Neuronal stem cell (in vitro differentiated cells): Measurements from ENCODE around the gene CA11.

Source experiments
- DNase-seq: peaks from one replicate; pipeline ENCODE4 v3.0.0-alpha.2; 2013; ENCODE audit warnings: low spot score
- H2AFZ ChIP-seq: one replicate; pipeline ENCODE4 v1.6.1; 2013; ENCODE audit warnings: mild to moderate bottlenecking, low read length, inconsistent platforms
- H2AK5ac ChIP-seq: 2 replicates; pipeline ENCODE4 v1.6.1; 2013; ENCODE audit warnings: low read depth, mild to moderate bottlenecking, inconsistent platforms, low read length, moderate library complexity, mixed read lengths
- H2BK120ac ChIP-seq: 2 replicates; pipeline ENCODE4 v1.6.1; 2013; ENCODE audit warnings: low read depth, mild to moderate bottlenecking, inconsistent platforms, low read length, moderate library complexity, mixed read lengths
- H2BK12ac ChIP-seq: one replicate; pipeline ENCODE4 v1.6.1; 2013; ENCODE audit warnings: low read length, inconsistent platforms
- H2BK15ac ChIP-seq: 2 replicates; pipeline ENCODE4 v1.6.1; 2013; ENCODE audit warnings: mild to moderate bottlenecking, low read length, inconsistent platforms, mixed read lengths
- H2BK5ac ChIP-seq: one replicate; pipeline ENCODE4 v1.6.1; 2013; ENCODE audit warnings: inconsistent platforms, mild to moderate bottlenecking, low read length, moderate library complexity
- H3K14ac ChIP-seq: one replicate; pipeline ENCODE4 v1.6.1; 2013; ENCODE audit warnings: low read length, inconsistent platforms
- H3K18ac ChIP-seq: 2 replicates; pipeline ENCODE4 v1.6.1; 2013; ENCODE audit warnings: low read length, inconsistent platforms
- H3K23ac ChIP-seq: 2 replicates; pipeline ENCODE4 v1.6.1; 2013; ENCODE audit warnings: low read depth, mild to moderate bottlenecking, mixed read lengths, low read length, inconsistent platforms; ENCODE audit not compliant: poor library complexity
- H3K27ac ChIP-seq: replicated peaks from 3 replicates; pipeline ENCODE4 v1.5.1; 2013; ENCODE audit warnings: low read length, inconsistent platforms
- H3K27me3 ChIP-seq, 3 experiments: 2 replicates each; pipeline ENCODE4 v1.6.1; 2013; ENCODE audit warnings: low read length in 3 of 3, mild to moderate bottlenecking in 2 of 3, inconsistent platforms in 1 of 3, low read depth in 1 of 3, mixed read lengths in 1 of 3, moderate library complexity in 1 of 3; ENCODE audit not compliant: control insufficient read depth in 3 of 3, insufficient read depth in 3 of 3
- H3K36me3 ChIP-seq, 2 donors: replicated peaks in 1 of 2; 2 replicates each; pipeline ENCODE4 v1.6.1; 2013; ENCODE audit warnings: low read length in 2 of 2; ENCODE audit not compliant: control insufficient read depth in 2 of 2, insufficient read depth in 2 of 2
- H3K4ac ChIP-seq: 2 replicates; pipeline ENCODE4 v1.6.1; 2013; ENCODE audit warnings: inconsistent platforms, mild to moderate bottlenecking, low read length, moderate library complexity
- H3K4me1 ChIP-seq, 2 donors: 1 replicate in 1 of 2; 2 replicates in 1 of 2; pipeline ENCODE4 v1.6.1; 2013; ENCODE audit warnings: low read length in 2 of 2, low read depth in 1 of 2; ENCODE audit not compliant: control insufficient read depth in 2 of 2, insufficient read depth in 1 of 2
- H3K4me2 ChIP-seq: one replicate; pipeline ENCODE4 v1.6.1; 2013; ENCODE audit warnings: mild to moderate bottlenecking, low read length, inconsistent platforms; ENCODE audit not compliant: insufficient read depth, poor library complexity, severe bottlenecking
- H3K4me3 ChIP-seq, 2 donors: 2 replicates each; pipeline ENCODE4 v1.5.1; 2013; ENCODE audit warnings: low read length in 2 of 2, mild to moderate bottlenecking in 2 of 2, inconsistent platforms in 1 of 2, moderate library complexity in 1 of 2
- H3K79me1 ChIP-seq: one replicate; pipeline ENCODE4 v1.6.1; 2013; ENCODE audit warnings: low read depth, mild to moderate bottlenecking, inconsistent platforms, low read length, moderate library complexity
- H3K9ac ChIP-seq: one replicate; pipeline ENCODE4 v1.6.1; 2013; ENCODE audit warnings: mild to moderate bottlenecking, low read depth, low read length, inconsistent platforms; ENCODE audit not compliant: poor library complexity
- H3K9me3 ChIP-seq, 2 donors: replicated peaks in 1 of 2; 2 replicates each; pipeline versions ENCODE3 to v1.6.1; 2013; ENCODE audit warnings: low read length in 2 of 2, mild to moderate bottlenecking in 2 of 2, inconsistent platforms in 1 of 2, low read depth in 1 of 2, mixed read lengths in 1 of 2, moderate library complexity in 1 of 2; ENCODE audit not compliant: control insufficient read depth in 2 of 2, insufficient read depth in 1 of 2
- H4K8ac ChIP-seq: one replicate; pipeline ENCODE4 v1.6.1; 2013; ENCODE audit warnings: low read depth, mild to moderate bottlenecking, inconsistent platforms, low read length, moderate library complexity
- H4K91ac ChIP-seq: one replicate; pipeline ENCODE4 v1.6.1; 2013; ENCODE audit warnings: low read length, low read depth, mild to moderate bottlenecking, inconsistent platforms; ENCODE audit not compliant: poor library complexity
- WGBS, 2 donors: extraction: QIAGEN DNeasy Blood & Tissue Kit; methylation state at CpG; one replicate each; pipeline ENCODE4 v1.1.7; 2013; ENCODE audit warnings: missing lambda C conversion rate in 2 of 2, mixed read lengths in 1 of 2; ENCODE audit not compliant: insufficient read length in 2 of 2, insufficient replicate concordance in 1 of 2; ENCODE audit errors: extremely low coverage in 2 of 2; 5-methylcytosine and 5-hydroxymethylcytosine counted together

Gene CA11

DNA sequence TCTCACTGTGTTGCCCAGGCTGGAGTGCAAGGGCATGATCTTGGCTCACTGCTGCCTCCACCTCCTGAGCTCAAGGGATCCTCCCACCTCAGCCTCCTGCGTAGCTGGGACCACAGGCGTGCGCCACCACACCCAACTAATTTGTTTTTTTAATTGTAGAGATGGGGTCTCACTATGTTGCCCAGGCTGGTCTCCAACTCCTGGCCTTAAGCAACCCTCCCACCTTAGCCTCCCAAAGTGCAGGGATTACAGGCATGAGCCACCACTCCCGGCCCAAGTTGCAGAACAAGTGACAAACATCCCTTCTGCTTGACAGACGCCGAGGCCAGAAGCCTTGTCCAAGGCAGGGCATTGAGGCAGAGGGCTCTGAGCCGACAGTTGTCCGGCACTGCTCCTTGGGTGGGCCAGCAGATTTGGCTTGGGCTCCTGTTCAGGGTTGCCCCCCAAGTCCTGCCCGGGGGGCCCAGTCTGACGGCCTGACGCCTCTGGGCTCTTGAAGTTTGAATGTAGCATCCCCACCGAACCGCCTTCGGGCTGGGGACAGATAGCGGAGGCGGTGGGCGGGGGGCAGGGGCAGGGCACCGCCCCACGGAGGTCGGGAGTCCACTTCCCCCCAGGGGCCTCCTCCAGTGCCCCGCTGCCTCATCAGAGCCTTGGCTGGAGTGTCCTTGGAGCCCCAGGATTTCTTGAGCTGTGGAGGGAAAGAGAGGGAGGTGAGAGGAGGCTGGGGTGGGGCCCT, 45.1 kb downstream of the CA11 start:
- Histone ChIP-seq H3K27me3 (peaks cover 0 to 6% (median 0%) of the 10 kb centered on the region in 3 experiments), H2BK12ac (no peak overlapping the region), H4K91ac (no peak overlapping the region), H2BK120ac (no peak overlapping the region), H3K18ac (peak overlapping the region; percentile 48), H4K8ac (no peak overlapping the region), H2AK5ac (peak overlapping the region; percentile 70), H3K4me2 (no peak overlapping the region), H2AFZ (no peak overlapping the region), H3K9ac (no peak overlapping the region), H2BK15ac (peak overlapping the region; percentile 58), H3K4ac (no peak overlapping the region), H3K4me3 (no peak overlapping the region), H3K79me1 (peaks cover 2% of the 10 kb centered on the region), H3K27ac (no peak overlapping the region), H3K14ac (no peak overlapping the region), H3K9me3 (no peaks in the 10 kb centered on the region), H3K4me1 (no peaks in the 10 kb centered on the region), H2BK5ac (no peak overlapping the region), H3K36me3 (no peaks in the 10 kb centered on the region), H3K23ac (no peak overlapping the region)
- no peak for DNase-seq
- no CpG with 5 or more reads among the region's 21 CpGs for WGBS, 2 donors

DNA sequence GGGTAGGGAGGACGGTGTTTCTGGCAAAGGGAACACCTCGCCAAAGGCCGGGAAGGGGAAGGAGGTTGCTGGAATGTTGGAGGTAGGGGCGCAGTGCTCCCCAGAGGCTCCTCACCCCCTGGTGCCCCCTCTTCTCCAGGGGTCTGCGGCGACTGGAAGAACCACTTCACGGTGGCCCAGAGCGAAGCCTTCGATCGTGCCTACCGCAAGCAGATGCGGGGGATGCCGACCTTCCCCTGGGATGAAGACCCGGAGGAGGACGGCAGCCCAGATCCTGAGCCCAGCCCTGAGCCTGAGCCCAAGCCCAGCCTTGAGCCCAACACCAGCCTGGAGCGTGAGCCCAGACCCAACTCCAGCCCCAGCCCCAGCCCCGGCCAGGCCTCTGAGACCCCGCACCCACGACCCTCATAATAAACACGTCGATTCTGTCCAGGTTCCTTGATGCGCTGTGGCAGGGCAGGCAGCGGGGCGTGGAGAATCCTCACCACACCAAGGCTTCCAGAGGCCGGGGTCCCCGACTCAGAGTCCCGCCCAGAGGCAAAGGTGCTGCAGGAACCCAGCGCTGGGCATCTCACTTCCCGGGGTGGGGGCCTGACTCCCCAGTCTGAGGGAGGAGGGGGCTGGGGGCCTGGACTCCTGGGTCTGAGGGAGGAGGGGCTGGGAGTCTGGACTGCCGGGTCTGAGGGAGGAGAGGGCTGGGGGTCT, 46.8 kb downstream of the CA11 start:
- Histone ChIP-seq H2BK12ac (peak overlapping the region; percentile 65), H2BK120ac (no peak overlapping the region), H3K4ac (no peak overlapping the region), H3K9me3 (no peaks in the 10 kb centered on the region), H3K23ac (no peak overlapping the region), H3K4me1 (no peaks in the 10 kb centered on the region), H2AFZ (no peak overlapping the region), H3K18ac (peak overlapping the region; percentile 67), H3K27me3 (peaks cover 0 to 6% (median 0%) of the 10 kb centered on the region in 3 experiments), H3K4me3 (no peak overlapping the region), H3K36me3 (no peaks in the 10 kb centered on the region), H2BK5ac (peak overlapping the region; percentile 35), H4K91ac (no peak overlapping the region), H4K8ac (no peak overlapping the region), H3K79me1 (peaks cover 2% of the 10 kb centered on the region), H3K27ac (no peak overlapping the region), H3K14ac (no peak overlapping the region), H3K9ac (no peak overlapping the region), H3K4me2 (no peak overlapping the region), H2BK15ac (no peak overlapping the region), H2AK5ac (peak overlapping the region; percentile 2)
- WGBS, 2 donors: no CpG with 5 or more reads among the region's 30 CpGs
- DNase-seq: no peak

DNA sequence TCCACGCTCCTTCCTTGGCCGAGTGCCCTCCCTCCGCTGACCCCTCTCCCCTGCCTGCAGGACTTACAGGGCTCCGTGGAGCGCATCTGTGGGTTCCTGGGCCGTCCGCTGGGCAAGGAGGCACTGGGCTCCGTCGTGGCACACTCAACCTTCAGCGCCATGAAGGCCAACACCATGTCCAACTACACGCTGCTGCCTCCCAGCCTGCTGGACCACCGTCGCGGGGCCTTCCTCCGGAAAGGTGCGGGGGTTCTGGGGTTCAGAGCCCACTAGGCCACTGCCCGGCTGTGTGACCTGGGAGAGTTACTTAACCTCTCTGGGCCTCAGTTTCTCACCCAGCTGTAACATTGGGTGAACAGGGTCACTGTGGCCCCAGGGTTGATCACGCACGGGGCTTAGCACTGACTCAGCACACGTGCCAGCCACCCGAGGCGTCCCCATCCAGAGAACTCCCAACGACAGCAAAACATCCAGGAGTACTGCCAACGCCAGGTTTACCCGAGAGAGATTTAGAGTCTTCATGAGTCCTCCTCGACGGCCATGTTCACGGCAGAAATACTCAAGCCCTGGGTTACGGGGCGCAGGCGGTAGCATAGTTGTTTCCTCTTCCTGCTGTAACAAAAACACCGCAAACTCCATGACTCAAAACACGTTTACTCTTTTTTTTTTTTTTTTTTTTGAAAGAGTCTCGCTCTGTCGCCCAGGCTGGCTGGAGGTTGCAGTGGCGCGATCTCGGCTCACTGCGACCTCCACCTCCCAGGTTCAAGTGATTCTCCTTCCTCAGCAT, 49.1 kb downstream of the CA11 start:
- Histone ChIP-seq H2BK12ac (peak overlapping the region; percentile 75), H2BK5ac (peak overlapping the region; percentile 53), H2AK5ac (peak overlapping the region; percentile 95), H3K4me2 (no peak overlapping the region), H2AFZ (no peak overlapping the region), H3K4ac (no peak overlapping the region), H3K14ac (no peak overlapping the region), H3K4me1 (no peaks in the 10 kb centered on the region), H4K8ac (no peak overlapping the region), H4K91ac (no peak overlapping the region), H3K9me3 (no peaks in the 10 kb centered on the region), H3K18ac (peak overlapping the region; percentile 70), H3K4me3 (no peak overlapping the region), H3K79me1 (peaks cover 2% of the 10 kb centered on the region), H3K9ac (no peak overlapping the region), H3K27ac (no peak overlapping the region), H2BK15ac (peak overlapping the region; percentile 64), H3K36me3 (no peaks in the 10 kb centered on the region), H3K23ac (peak overlapping the region; percentile 43), H2BK120ac (no peak overlapping the region), H3K27me3 (peaks cover 0 to 6% (median 0%) of the 10 kb centered on the region in 3 experiments)
- WGBS, 2 donors: no CpG with 5 or more reads among the region's 39 CpGs
- DNase-seq: no peak
